Uterus (tissue), 4 donors: ENCODE measurements around the gene TEX9. TPM values are rescaled to one million over a fixed set of nuclear protein-coding genes. Genes with fewer than 3 reads are reported as not detected.

Source experiments
- DNase-seq, 2 donors: peaks; one replicate each; pipeline ENCODE4 v3.0.0-alpha.2; 2019 to 2020
- H3K27ac ChIP-seq, 2 donors: fragments of 200-600 bp; sonication (generic); 1 replicate in 1 of 2; 2 replicates in 1 of 2; pipeline ENCODE4 v1.5.1; 2016 to 2018
- H3K27me3 ChIP-seq, 2 donors: fragments of 200-600 bp; sonication (generic); one replicate each; pipeline ENCODE4 v1.5.1; 2018 to 2019; ENCODE audit warnings: control low read depth in 1 of 2
- H3K36me3 ChIP-seq, 2 donors: fragments of 200-600 bp; sonication (generic); one replicate each; pipeline ENCODE4 v1.5.1; 2019; ENCODE audit warnings: control low read depth in 1 of 2
- H3K4me1 ChIP-seq, 2 donors: fragments of 200-600 bp; sonication (generic); one replicate each; pipeline ENCODE4 v1.5.1; 2018 to 2019; ENCODE audit warnings: control low read depth in 1 of 2
- H3K4me3 ChIP-seq, 2 donors: fragments of 200-600 bp; sonication (generic); 1 replicate in 1 of 2; 2 replicates in 1 of 2; pipeline ENCODE4 v1.5.1; 2018 to 2019; ENCODE audit warnings: mild to moderate bottlenecking in 1 of 2
- H3K9me3 ChIP-seq, 2 donors: fragments of 200-600 bp; sonication (generic); one replicate each; pipeline ENCODE4 v1.5.1; 2019; ENCODE audit warnings: control low read depth in 1 of 2
- POLR2A ChIP-seq, 2 donors: fragments of 450-650 bp; IDR thresholded peaks; one replicate each; pipeline ENCODE4 v1.6.1; 2016; ENCODE audit warnings: antibody characterized with exemption in 2 of 2, mild to moderate bottlenecking in 1 of 2, moderate library complexity in 1 of 2
- intact Hi-C: fragments of 100-400 bp; cut with DNase I; formaldehyde crosslinking; loops from one replicate; pipeline ENCODE4 v1.15.1; 2023; ENCODE audit warnings: low total_unique reads
- total RNA-seq, 4 donors: library from RNA; depleted of rRNA in 3 of 4; stranded (reverse); fragments of >200 nt in 3 of 4; gene quantifications; one replicate each; pipeline versions ENCODE4 v1.1.0 to v1.2.4, GENCODE V29; 2014 to 2023
- TF ChIP-seq, protein P1 (sequence below), 4 experiments: fragments of 200-600 bp in 2 of 4; fragments of 450-650 bp in 2 of 4; sonication (generic) in 2 of 4; IDR thresholded peaks; one replicate each; pipeline ENCODE4 v1.5.1; 2016 to 2019; ENCODE audit warnings: antibody characterized with exemption in 4 of 4, mild to moderate bottlenecking in 2 of 4, moderate library complexity in 1 of 4
- donor health status: DM: yes; HTN: yes; CAD: no.

Gene TEX9
- total RNA-seq, 4 donors from 2014 or later, result 0.88 to 33.4 (median 12.7) TPM

GRCh38 chr15:56445746-56446145 lies 80.5 kb downstream of the TEX9 start:
- intact Hi-C loops, result no loop called here

DNA sequence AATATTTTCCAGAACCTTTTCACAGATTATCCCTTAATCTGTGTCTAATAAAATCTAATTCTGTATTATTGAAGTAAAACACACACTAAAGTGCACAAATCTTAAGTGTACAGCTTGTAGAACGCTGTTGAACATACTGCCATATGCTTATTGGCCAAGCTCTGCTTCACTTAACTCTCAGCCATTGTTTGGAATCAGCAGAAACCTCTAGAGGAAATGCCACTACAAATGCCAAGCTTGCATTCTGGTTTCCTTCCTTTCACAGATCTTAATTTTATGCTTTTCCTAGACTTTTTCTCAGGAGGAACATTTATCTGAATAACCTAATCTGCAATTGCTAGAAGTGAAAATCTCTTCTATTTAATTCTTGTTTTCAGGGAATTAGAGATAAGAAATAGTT lies 89.6 kb downstream of the TEX9 start:
- no peak for TF ChIP-seq POLR2A (IDR thresholded peaks at IDR 0.05)
- TF ChIP-seq, protein P1, sequence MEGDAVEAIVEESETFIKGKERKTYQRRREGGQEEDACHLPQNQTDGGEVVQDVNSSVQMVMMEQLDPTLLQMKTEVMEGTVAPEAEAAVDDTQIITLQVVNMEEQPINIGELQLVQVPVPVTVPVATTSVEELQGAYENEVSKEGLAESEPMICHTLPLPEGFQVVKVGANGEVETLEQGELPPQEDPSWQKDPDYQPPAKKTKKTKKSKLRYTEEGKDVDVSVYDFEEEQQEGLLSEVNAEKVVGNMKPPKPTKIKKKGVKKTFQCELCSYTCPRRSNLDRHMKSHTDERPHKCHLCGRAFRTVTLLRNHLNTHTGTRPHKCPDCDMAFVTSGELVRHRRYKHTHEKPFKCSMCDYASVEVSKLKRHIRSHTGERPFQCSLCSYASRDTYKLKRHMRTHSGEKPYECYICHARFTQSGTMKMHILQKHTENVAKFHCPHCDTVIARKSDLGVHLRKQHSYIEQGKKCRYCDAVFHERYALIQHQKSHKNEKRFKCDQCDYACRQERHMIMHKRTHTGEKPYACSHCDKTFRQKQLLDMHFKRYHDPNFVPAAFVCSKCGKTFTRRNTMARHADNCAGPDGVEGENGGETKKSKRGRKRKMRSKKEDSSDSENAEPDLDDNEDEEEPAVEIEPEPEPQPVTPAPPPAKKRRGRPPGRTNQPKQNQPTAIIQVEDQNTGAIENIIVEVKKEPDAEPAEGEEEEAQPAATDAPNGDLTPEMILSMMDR (IDR thresholded peaks at IDR 0.05), result no peak
- no peak for DNase-seq
- intact Hi-C loops, result no loop called here
- H3K9me3 ChIP-seq, result no peaks in the 10 kb centered on the region
- no peaks in the 10 kb centered on the region for H3K36me3 ChIP-seq
- no peaks in the 10 kb centered on the region for H3K27me3 ChIP-seq
- H3K4me3 ChIP-seq, result no peak overlapping the region
- no peak overlapping the region for H3K27ac ChIP-seq
- no peaks in the 10 kb centered on the region for H3K4me1 ChIP-seq

More at GRCh38 chr15:56445746-56446145, 80.5 kb downstream of the TEX9 start:
- no peak overlapping the region for H3K4me3 ChIP-seq
- TF ChIP-seq POLR2A (IDR thresholded peaks at IDR 0.05), result no peak
- TF ChIP-seq, protein P1 (IDR thresholded peaks at IDR 0.05), result no peak
- no peaks in the 10 kb centered on the region for H3K4me1 ChIP-seq
- no peaks in the 10 kb centered on the region for H3K36me3 ChIP-seq
- no peaks in the 10 kb centered on the region for H3K27me3 ChIP-seq
- H3K9me3 ChIP-seq, result no peaks in the 10 kb centered on the region
- no peak for DNase-seq
- H3K27ac ChIP-seq, result no peak overlapping the region

DNA sequence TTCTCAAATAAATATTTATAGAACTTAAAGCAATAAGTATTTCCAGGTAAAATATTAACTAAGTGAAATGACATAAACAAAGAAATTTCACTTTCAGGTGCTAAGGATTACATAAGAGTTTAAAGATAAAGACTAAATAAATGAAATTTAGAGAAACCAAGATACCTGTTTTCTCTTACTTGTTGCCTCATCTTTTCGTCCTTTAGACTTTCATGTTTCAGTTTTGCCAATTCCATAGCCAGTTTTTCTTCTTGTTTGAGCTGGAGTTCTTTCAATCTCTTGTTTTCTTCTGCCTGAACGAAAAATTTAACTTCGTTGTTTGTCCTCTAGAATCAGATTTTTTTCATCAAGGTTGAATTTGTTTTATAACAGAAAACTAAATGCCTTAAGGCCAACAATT lies 91.0 kb downstream of the TEX9 start:
- intact Hi-C loops, result no loop called here

DNA sequence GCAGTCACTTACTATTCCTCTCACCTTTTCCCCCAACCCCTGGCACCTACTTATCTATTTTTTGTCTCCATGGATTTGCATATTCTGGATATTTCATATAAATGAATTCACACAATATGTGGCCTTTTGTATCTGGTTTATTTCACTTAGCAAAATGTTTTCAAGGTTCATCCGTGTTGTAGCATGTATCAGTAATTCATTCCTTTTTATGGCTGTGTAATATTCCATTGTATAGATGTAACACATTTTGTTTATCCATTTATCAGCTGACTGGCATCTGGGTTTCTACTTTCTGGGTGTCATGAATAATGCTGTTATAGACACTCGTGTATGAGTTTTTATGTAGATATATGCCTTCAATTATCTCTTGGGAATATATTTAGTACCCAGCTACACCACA lies 93.9 kb downstream of the TEX9 start:
- TF ChIP-seq, protein P1 (IDR thresholded peaks at IDR 0.05), result no peak
- TF ChIP-seq POLR2A (IDR thresholded peaks at IDR 0.05), result no peak
- Histone ChIP-seq H3K4me3 (no peak overlapping the region), H3K27ac (no peak overlapping the region), H3K9me3 (no peaks in the 10 kb centered on the region), H3K36me3 (no peaks in the 10 kb centered on the region), H3K4me1 (no peaks in the 10 kb centered on the region), H3K27me3 (no peaks in the 10 kb centered on the region)
- no peak for DNase-seq
- intact Hi-C loops, result no loop called here

More for the DNA sequence above, 91.0 kb downstream of the TEX9 start:
- no peaks in the 10 kb centered on the region for H3K36me3 ChIP-seq
- H3K4me1 ChIP-seq, result no peaks in the 10 kb centered on the region
- H3K27me3 ChIP-seq, result no peaks in the 10 kb centered on the region
- no peak overlapping the region for H3K27ac ChIP-seq
- no peak overlapping the region for H3K4me3 ChIP-seq
- no peaks in the 10 kb centered on the region for H3K9me3 ChIP-seq
- TF ChIP-seq POLR2A (IDR thresholded peaks at IDR 0.05), result no peak
- TF ChIP-seq, protein P1 (IDR thresholded peaks at IDR 0.05), result no peak
- no peak for DNase-seq

DNA sequence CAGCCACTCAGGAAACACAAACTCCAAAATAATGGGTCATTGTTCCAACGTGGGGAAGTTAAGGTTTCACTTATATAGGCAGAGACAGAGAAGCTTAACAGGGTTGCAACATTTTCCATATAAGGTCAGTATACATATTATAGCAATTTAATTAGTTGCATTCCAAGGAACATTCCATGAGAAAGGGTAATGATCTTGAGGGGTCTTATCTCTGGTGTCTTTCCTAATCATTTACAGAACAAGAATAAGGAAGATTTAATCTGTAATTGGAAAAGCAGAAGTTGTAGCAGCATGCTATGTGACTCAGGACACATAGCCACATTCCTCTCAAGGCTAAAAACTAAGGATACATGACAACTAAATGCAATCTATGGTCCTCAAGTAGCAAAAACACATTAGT lies 94.8 kb downstream of the TEX9 start:
- no peaks in the 10 kb centered on the region for H3K36me3 ChIP-seq
- H3K27ac ChIP-seq, result no peak overlapping the region
- no peak for DNase-seq
- no peak for TF ChIP-seq POLR2A (IDR thresholded peaks at IDR 0.05)
- TF ChIP-seq, protein P1 (IDR thresholded peaks at IDR 0.05), result no peak
- H3K9me3 ChIP-seq, result no peaks in the 10 kb centered on the region
- no peaks in the 10 kb centered on the region for H3K4me1 ChIP-seq
- H3K4me3 ChIP-seq, result no peak overlapping the region
- no peaks in the 10 kb centered on the region for H3K27me3 ChIP-seq
- intact Hi-C loops, result no loop called here
